ENCODE results near the gene SLC16A7.

DNA sequence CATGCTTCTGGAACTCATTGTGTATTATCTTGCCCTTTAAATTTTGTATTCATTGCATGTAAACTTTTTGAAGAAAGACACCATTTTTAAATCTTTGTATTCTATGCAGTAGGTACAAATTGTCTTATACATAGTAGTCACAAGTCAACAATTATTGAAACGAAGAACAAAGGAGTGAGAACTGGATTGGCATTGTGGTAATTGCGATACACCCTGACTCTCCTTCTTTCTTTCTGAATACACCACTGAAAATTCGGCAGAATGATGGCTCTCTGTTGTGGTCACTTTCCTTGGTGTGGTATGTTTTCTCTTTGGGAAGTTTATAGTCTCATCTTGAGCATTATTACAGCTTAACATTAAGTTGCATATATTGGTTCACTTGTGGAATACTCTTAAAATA, 34.1 kb downstream of the SLC16A7 start:
- TF ChIP-seq EZH2 (IDR thresholded peaks at IDR 0.05; ENCODE audit: low read depth) = no peak
- TF ChIP-seq, protein P1, sequence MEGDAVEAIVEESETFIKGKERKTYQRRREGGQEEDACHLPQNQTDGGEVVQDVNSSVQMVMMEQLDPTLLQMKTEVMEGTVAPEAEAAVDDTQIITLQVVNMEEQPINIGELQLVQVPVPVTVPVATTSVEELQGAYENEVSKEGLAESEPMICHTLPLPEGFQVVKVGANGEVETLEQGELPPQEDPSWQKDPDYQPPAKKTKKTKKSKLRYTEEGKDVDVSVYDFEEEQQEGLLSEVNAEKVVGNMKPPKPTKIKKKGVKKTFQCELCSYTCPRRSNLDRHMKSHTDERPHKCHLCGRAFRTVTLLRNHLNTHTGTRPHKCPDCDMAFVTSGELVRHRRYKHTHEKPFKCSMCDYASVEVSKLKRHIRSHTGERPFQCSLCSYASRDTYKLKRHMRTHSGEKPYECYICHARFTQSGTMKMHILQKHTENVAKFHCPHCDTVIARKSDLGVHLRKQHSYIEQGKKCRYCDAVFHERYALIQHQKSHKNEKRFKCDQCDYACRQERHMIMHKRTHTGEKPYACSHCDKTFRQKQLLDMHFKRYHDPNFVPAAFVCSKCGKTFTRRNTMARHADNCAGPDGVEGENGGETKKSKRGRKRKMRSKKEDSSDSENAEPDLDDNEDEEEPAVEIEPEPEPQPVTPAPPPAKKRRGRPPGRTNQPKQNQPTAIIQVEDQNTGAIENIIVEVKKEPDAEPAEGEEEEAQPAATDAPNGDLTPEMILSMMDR (conservative IDR thresholded peaks at IDR 0.05) = no peak
